ENCODE results near the gene JRKL.

DNA sequence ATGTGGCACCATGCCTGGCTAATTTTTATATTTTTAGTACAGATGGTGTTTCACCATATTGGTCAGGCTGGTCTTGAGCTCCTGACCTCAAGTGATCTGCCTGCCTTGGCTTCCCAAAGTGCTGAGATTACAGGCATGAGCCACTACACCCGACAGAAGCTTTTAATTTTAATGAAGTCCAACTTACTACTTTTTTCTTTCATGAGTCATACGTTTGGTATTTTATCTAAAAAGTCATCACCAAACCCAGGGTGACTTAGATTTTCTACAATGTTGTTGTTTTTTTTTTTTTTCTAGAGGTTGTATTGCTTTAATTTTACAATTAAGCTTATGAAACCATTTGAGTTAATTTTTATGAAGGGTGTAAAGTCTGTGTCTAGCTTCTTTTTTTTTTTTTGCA lies 34.9 kb downstream of the JRKL start:
- TF ChIP-seq CTCF (IDR thresholded peaks at IDR 0.05; ENCODE audit: low read length) (no peak), EZH2phosphoT487 (IDR thresholded peaks at IDR 0.05; ENCODE audit: low read length) (no peak)

Measured in MM.1S (cell line).